ENCODE measurements around the gene AHNAK. TPM values are rescaled to one million over a fixed set of nuclear protein-coding genes. Genes with fewer than 3 reads are reported as not detected.

AHNAK gene
- total and polyA plus RNA-seq, 2 of the 8 experiments (the other 6 are each of a cell fraction or from before 2014, with no cell fraction given): 2.0 to 5.8 TPM

DNA sequence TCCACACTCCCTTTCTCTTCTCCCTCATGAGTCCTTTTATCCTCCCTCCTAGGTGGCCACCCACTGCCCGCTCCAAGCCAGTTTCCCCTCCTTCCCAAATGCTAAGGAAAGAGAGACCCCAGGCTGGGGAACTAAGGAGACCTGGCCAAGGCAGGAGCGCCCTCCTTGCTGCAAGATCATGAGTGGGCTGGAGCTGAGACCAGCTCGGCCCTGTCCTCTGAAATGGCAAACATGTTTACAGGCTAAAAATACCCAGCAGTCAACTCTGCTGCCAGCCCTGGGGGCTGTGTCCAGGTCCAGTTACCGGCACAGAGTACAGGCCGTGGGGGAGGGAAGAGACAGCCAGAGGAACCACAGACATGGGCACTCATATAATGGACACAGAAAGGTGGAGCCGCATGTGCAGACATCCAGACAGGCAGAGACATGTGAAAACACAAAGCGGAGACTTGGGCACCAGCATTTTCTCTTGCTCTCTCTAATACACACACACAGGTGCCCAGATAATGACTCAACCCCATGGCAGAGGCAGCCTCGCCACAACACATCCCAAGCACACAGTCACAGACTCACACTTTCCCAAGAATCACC lies 1.2 kb upstream of the AHNAK start:
- Histone ChIP-seq H3K79me2 (ENCODE audit: control insufficient read depth in 1 of 2, insufficient read depth in 2 of 2, low read length in 2 of 2) (no peaks in the 10 kb centered on the region), H3K14ac (ENCODE audit: insufficient read length) (no peak overlapping the region), H3K23me2 (ENCODE audit: low read depth, low read length) (peaks cover 27% of the 10 kb centered on the region), H3K4ac (replicated peaks; ENCODE audit: insufficient read length, low read depth, low read length) (no peak overlapping the region), H3K79me1 (ENCODE audit: low read depth, low read length) (0 out of 2 replicates have a peak, but pooled peaks cover 3% of the 10 kb centered on the region), H4K8ac (ENCODE audit: extremely low read depth, insufficient read depth, low read length) (no peak overlapping the region), H3K56ac (replicated peaks; ENCODE audit: insufficient read length, low read depth, low read length) (no peak overlapping the region), H3K27me3 (replicated peaks in 1 of 4; ENCODE audit: control insufficient read depth in 3 of 4, extremely low read depth in 1 of 4, insufficient read depth in 3 of 4, low read length in 3 of 4) (peaks cover 34 to 66% (median 61%) of the 10 kb centered on the region in 4 experiments), H3K23ac (ENCODE audit: insufficient read length) (no peak overlapping the region), H2BK120ac (replicated peaks; ENCODE audit: low read depth, low read length) (no peak overlapping the region), H2BK5ac (ENCODE audit: low read depth, low read length) (no peak overlapping the region), H2BK15ac (ENCODE audit: low read length) (0 out of 2 replicates have a peak overlapping the region, but pooled peaks have one; percentile 12), H4K5ac (ENCODE audit: insufficient read length, low read depth, low read length) (no peak overlapping the region), H3K9me3 (ENCODE audit: insufficient read depth in 2 of 2, low read depth in 1 of 2, low read length in 1 of 2) (no peaks in the 10 kb centered on the region), H3K27ac (ENCODE audit: low read depth, low read length) (no peak overlapping the region), H3K4me1 (replicated peaks in 1 of 4; ENCODE audit: control insufficient read depth in 3 of 4, insufficient read depth in 4 of 4, low read length in 3 of 4) (peaks cover 8 to 40% (median 25%) of the 10 kb centered on the region in 4 experiments), H2AFZ (ENCODE audit: low read length) (no peak overlapping the region), H4K20me1 (replicated peaks in 1 of 2; ENCODE audit: control insufficient read depth in 1 of 2, insufficient read depth in 2 of 2, low read length in 2 of 2) (peaks cover 8 to 13% of the 10 kb centered on the region in 2 experiments), H3K9ac (replicated peaks in 1 of 4; ENCODE audit: extremely low read depth in 1 of 4, low read depth in 3 of 4, low read length in 3 of 4) (no peak overlapping the region), H2BK12ac (ENCODE audit: low read depth, low read length) (no peak overlapping the region; the same call in 1 of the 2 replicates), H3K18ac (ENCODE audit: extremely low read depth, low read length) (peak overlapping the region; percentile 13; the same call in 1 of the 2 replicates), H3K4me3 (ENCODE audit: extremely low read depth in 1 of 4, insufficient read depth in 2 of 4, low read depth in 3 of 4, low read length in 4 of 4) (peak overlapping the region; percentile 38 to 73 (median 47); a peak in 5 of 8 replicates), H3K4me2 (ENCODE audit: insufficient read depth in 1 of 2, low read depth in 2 of 2, low read length in 2 of 2) (peak overlapping the region; percentile 87 to 97), H4K91ac (replicated peaks; ENCODE audit: insufficient read length, low read length) (no peak overlapping the region), H2AK5ac (ENCODE audit: low read depth, low read length) (peak overlapping the region; percentile 26; the same call in 1 of the 2 replicates), H3K36me3 (ENCODE audit: control insufficient read depth in 2 of 4, insufficient read depth in 4 of 4, low read length in 3 of 4) (no peaks in the 10 kb centered on the region), H2BK20ac (ENCODE audit: low read length) (no peak overlapping the region)
- no peak for TF ChIP-seq MAFK (IDR thresholded peaks at IDR 0.05; ENCODE audit: low read depth, low read length)
- no peak for TF ChIP-seq YY1 (IDR thresholded peaks at IDR 0.05; ENCODE audit: low read depth, low read length)
- TF ChIP-seq, protein P1, sequence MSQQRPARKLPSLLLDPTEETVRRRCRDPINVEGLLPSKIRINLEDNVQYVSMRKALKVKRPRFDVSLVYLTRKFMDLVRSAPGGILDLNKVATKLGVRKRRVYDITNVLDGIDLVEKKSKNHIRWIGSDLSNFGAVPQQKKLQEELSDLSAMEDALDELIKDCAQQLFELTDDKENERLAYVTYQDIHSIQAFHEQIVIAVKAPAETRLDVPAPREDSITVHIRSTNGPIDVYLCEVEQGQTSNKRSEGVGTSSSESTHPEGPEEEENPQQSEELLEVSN (IDR thresholded peaks at IDR 0.05): no peak
- no peak for TF ChIP-seq FOSL1 (IDR thresholded peaks at IDR 0.05; ENCODE audit: insufficient read depth, low read depth, low read length)
- peak; percentile 53; the same call in 1 of the 2 replicates for TF ChIP-seq SUZ12 (IDR thresholded peaks at IDR 0.05; ENCODE audit: low read length)
- TF ChIP-seq, protein P2, sequence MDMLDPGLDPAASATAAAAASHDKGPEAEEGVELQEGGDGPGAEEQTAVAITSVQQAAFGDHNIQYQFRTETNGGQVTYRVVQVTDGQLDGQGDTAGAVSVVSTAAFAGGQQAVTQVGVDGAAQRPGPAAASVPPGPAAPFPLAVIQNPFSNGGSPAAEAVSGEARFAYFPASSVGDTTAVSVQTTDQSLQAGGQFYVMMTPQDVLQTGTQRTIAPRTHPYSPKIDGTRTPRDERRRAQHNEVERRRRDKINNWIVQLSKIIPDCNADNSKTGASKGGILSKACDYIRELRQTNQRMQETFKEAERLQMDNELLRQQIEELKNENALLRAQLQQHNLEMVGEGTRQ (IDR thresholded peaks at IDR 0.05; ENCODE audit: low read length): no peak
- ChIA-PET POLR2A (ENCODE audit: partially characterized antibody) (interaction anchor here (0.6 to 20.3 kb wide), 6 partner anchors 21 to 142 kb away, joined by 3 to 336 read pairs (median 3); partner anchors contain the start of gene EEF1G), CTCF (ENCODE audit: partially characterized antibody) (interaction anchor here (0.8 to 2.1 kb wide), 7 partner anchors 10 to 208 kb away, joined by 3 to 12 read pairs (median 5); no protein-coding TSS in a partner anchor)
- DNase-seq (ENCODE audit: low read depth in 1 of 2, low spot score in 2 of 2) (no peak), FAIRE-seq (no peak)
- WGBS, 2 experiments (ENCODE audit: extremely low coverage in 1 of 2, insufficient coverage in 1 of 2, insufficient read length in 1 of 2, insufficient replicate concordance in 2 of 2, low coverage in 1 of 2, low lambda C conversion rate in 2 of 2, missing lambda C conversion rate in 1 of 2): 63% methylated on average over 8 of the region's 8 CpGs; no CpG with 5 or more reads in 1 of the 2 experiments
